ENCODE measurements around the gene TRPM1. TPM values are rescaled to one million over a fixed set of nuclear protein-coding genes. Genes with fewer than 3 reads are reported as not detected.
A peak's percentile ranks its signal among the peaks of the same experiment; 100 is the strongest.

The TRPM1 gene
- total RNA-seq, 2 donors from 2014 or later: not detected

DNA sequence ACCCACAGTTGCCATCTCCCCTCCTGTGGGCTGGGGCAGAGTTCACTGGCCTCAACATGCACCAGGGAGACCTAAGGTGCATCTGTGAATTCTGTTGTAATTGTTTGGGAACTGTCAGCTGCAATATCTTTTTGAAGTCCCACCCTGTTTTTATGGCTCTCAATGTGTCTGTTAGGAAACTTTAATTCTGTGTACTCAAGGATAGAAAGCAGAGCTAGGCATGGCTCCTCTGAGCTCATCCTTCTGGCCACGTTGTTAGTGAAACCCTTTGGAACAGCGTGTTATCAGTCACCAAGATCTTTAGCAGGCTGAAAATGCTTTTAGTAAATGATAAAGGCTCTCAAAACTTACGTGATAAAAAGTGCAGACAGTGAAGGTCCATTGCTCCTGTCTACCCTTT is 76.5 kb downstream of the TRPM1 start:
- Mint-ChIP-seq H3K27ac (no peak overlapping the region), H3K27me3 (peaks cover 48% of the 10 kb centered on the region), H3K36me3 (ENCODE audit: low read depth) (no peaks in the 10 kb centered on the region), H3K4me3 (no peak overlapping the region), H3K4me1 (peaks cover 3% of the 10 kb centered on the region)
- DNase-seq (no peak), ATAC-seq (no peak)
- H3K9me3 ChIP-seq (ENCODE audit: control insufficient read depth, low read length, poor library complexity, severe bottlenecking): no peaks in the 10 kb centered on the region

DNA sequence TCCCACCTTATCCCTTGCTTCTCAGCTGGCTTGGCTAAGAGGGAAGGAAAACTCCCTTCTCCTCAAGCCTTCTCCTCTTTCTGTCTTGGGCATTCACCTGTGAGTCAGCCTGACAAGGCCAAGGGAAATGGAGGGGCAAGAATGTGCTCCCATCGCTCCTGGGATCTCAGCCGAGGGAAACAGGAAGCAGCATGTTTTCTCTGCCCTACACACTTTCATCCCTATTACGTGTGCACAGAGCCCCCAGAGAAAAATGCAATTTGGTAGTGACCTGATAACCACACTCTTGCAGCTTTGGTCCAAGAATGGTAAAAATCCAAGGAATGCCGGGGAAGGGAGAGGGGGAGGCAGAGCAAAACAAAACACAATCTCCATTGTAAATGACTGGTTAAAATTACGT is 77.2 kb downstream of the TRPM1 start:
- peaks cover 49% of the 10 kb centered on the region for H3K27me3 Mint-ChIP-seq
- no peak for ATAC-seq

DNA sequence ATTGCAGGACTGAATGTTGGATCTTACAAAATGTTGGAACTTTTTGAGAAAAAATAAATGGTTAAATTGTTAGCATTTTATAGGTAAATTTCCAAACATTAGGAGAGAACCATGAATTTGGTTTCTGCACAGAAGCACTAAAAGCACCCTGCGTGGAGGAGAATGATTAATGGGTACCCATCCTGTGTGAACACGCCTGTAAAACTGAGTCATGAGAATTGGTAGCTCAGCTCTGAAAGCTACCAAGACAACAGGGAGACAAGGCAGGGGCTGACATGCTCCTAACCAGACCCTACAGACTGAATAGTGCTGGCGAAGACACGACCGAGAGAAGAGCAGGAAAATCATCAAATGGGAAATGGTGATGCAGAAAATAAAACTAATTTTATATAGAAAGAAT is 77.7 kb downstream of the TRPM1 start:
- ATAC-seq (no peak), DNase-seq (no peak)
- H3K27ac Mint-ChIP-seq: no peak overlapping the region
- H3K36me3 Mint-ChIP-seq (ENCODE audit: low read depth): no peaks in the 10 kb centered on the region
- no peaks in the 10 kb centered on the region for H3K9me3 ChIP-seq (ENCODE audit: control insufficient read depth, low read length, poor library complexity, severe bottlenecking)
- H3K27me3 Mint-ChIP-seq: peaks cover 44% of the 10 kb centered on the region
- H3K4me3 Mint-ChIP-seq: no peak overlapping the region
- peaks cover 3% of the 10 kb centered on the region for H3K4me1 Mint-ChIP-seq

More for the DNA sequence above, 77.2 kb downstream of the TRPM1 start:
- Mint-ChIP-seq H3K4me1 (peaks cover 3% of the 10 kb centered on the region), H3K36me3 (ENCODE audit: low read depth) (no peaks in the 10 kb centered on the region), H3K27ac (no peak overlapping the region), H3K4me3 (no peak overlapping the region)
- no peak for DNase-seq
- H3K9me3 ChIP-seq (ENCODE audit: control insufficient read depth, low read length, poor library complexity, severe bottlenecking): no peaks in the 10 kb centered on the region

DNA sequence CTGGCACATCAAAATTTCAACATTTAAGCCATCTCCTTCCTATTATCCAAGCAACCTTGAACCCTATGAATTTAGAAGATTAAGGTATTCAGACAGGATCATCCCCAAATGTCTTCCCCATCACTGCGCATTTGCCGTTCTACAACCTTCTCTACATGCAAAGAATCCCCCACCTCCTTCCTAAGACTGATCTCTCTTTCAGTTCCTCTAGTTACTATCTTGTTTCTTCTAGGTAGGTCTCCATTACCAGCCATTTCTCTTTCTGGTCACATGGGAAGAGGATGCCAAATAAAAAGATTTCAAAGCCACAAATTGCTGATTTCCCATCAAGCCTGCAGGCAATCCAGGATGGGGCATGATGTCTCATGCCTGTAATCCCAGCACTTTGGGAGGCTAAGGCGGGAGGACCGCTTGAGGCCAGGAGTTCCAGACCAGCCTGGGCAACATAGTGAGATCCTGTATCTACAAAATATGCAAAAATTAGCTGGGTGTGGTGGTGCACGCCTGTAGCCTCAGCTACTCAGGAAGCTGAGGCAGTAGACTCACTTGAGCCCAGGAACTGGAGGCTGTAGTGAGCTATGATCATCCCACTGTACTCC is 80.4 kb downstream of the TRPM1 start:
- Mint-ChIP-seq H3K36me3 (ENCODE audit: low read depth) (no peaks in the 10 kb centered on the region), H3K4me3 (no peak overlapping the region), H3K27me3 (peaks cover 27% of the 10 kb centered on the region), H3K4me1 (peaks cover 3% of the 10 kb centered on the region), H3K27ac (no peak overlapping the region)
- no peak for ATAC-seq
- no peaks in the 10 kb centered on the region for H3K9me3 ChIP-seq (ENCODE audit: control insufficient read depth, low read length, poor library complexity, severe bottlenecking)
- DNase-seq: no peak

DNA sequence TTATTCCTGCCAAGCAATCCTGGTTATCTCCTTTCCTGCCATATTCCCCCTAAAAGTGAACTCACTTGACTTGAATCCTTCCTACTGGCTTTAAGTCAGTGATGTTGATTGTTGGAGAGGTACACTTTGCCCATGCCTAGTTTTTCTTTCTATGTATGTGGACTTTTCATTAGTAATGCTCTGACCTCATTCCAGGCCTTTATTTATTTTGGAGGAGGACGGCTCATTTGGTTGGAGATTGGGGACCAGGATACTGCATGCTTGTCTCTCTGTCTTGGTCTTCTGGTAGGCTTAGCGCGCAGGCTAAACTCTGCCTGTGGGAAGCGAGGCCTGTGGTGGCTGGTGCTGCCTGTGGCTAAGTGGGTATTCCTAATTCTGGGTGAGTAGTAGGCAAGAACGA is 81.0 kb downstream of the TRPM1 start:
- Mint-ChIP-seq H3K4me3 (no peak overlapping the region), H3K36me3 (ENCODE audit: low read depth) (no peaks in the 10 kb centered on the region), H3K27me3 (peaks cover 22% of the 10 kb centered on the region), H3K27ac (no peak overlapping the region), H3K4me1 (peaks cover 3% of the 10 kb centered on the region)
- DNase-seq (no peak), ATAC-seq (no peak)
- H3K9me3 ChIP-seq (ENCODE audit: control insufficient read depth, low read length, poor library complexity, severe bottlenecking): no peaks in the 10 kb centered on the region

DNA sequence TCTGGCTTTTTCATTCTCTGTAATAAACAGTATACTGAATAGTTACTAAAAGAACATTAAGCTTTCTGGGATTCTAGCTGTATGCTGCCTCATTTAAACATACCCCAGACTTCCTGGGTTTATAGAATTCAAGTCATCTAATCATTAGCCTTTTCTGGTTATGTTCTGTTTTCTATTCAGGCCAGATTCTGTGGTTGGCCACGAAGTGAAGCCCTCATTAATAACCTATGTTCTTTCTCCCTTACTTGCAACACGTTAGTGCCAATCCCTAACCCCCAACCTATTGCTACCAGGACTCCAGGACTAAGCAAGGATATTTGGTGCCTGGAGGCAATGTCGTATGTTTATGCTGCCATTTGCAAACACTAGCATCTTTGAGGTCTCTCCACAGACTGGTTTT is 81.5 kb downstream of the TRPM1 start:
- Mint-ChIP-seq H3K27me3 (peaks cover 19% of the 10 kb centered on the region), H3K36me3 (ENCODE audit: low read depth) (no peaks in the 10 kb centered on the region), H3K4me3 (no peak overlapping the region), H3K27ac (no peak overlapping the region), H3K4me1 (peaks cover 3% of the 10 kb centered on the region)
- DNase-seq (no peak), ATAC-seq (no peak)
- H3K9me3 ChIP-seq (ENCODE audit: control insufficient read depth, low read length, poor library complexity, severe bottlenecking): no peaks in the 10 kb centered on the region

DNA sequence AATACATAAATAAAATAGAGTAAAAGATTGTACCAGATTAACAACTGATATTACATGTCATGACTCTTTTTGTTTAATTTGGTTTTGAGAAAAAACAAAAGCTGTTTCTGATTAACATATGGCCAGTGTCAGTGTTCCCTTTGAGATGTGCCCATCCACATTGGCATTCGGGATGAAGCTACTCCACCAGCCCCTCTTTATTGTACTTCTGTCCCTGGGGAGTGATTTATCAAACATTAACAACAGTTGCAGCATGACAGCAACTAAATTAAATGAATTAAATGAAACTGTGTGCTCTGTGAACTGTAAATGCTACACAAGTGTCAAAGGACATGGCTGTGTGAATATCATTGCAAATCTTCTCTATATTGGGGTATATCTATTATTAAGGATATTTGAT is 84.2 kb downstream of the TRPM1 start:
- ATAC-seq: no peak
- no peak for DNase-seq
- Mint-ChIP-seq H3K4me1 (no peaks in the 10 kb centered on the region), H3K4me3 (no peak overlapping the region), H3K27ac (no peak overlapping the region), H3K27me3 (peaks cover 18% of the 10 kb centered on the region), H3K36me3 (ENCODE audit: low read depth) (no peaks in the 10 kb centered on the region)
- peaks cover under 1% of the 10 kb centered on the region for H3K9me3 ChIP-seq (ENCODE audit: control insufficient read depth, low read length, poor library complexity, severe bottlenecking)

DNA sequence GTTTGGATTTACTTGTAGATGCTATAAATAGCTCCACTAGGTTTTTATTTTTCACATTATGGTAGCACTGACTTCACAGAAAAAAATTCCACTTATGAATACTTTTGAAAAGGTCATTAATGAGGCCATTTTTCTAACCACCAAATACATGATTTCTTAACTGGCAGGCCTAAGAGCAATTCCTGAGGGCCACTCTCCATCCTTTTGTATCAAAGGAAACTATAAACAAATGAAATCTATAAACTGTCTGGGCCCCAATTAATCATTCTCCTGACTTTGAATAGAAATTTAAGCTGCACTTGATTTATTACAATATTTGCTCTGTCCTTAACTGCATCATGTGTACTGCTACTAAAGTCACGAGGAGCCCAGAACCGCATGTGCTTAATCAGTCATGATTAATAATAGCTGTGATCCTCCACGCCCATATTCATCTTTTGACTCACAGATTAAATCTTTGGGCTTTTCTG is 85.0 kb downstream of the TRPM1 start:
- H3K9me3 ChIP-seq (ENCODE audit: control insufficient read depth, low read length, poor library complexity, severe bottlenecking): peaks cover 4% of the 10 kb centered on the region
- no peak for ATAC-seq
- peaks cover 18% of the 10 kb centered on the region for H3K27me3 Mint-ChIP-seq
- H3K27ac Mint-ChIP-seq: no peak overlapping the region
- H3K36me3 Mint-ChIP-seq (ENCODE audit: low read depth): no peaks in the 10 kb centered on the region
- DNase-seq: no peak
- no peaks in the 10 kb centered on the region for H3K4me1 Mint-ChIP-seq
- H3K4me3 Mint-ChIP-seq: no peak overlapping the region

DNA sequence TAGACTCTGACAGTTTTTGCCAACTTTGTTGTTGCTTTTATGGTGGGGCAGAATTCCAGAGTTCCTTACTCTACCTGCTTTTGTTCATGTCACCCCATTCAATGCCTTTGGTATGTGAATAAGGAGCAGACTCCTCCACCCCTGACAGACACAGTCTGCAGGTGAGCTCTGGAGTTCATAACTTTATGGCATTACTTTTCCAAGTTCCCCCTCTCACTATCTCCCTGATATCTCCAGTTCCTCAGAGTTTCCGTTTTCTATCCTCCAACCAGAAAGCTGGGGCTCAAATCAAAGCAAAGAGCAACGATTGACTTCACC is 87.0 kb downstream of the TRPM1 start:
- Mint-ChIP-seq H3K36me3 (ENCODE audit: low read depth) (no peaks in the 10 kb centered on the region), H3K4me1 (no peaks in the 10 kb centered on the region), H3K27ac (no peak overlapping the region), H3K4me3 (no peak overlapping the region), H3K27me3 (no peaks in the 10 kb centered on the region)
- peaks cover 4% of the 10 kb centered on the region for H3K9me3 ChIP-seq (ENCODE audit: control insufficient read depth, low read length, poor library complexity, severe bottlenecking)
- DNase-seq (no peak), ATAC-seq (no peak)

DNA sequence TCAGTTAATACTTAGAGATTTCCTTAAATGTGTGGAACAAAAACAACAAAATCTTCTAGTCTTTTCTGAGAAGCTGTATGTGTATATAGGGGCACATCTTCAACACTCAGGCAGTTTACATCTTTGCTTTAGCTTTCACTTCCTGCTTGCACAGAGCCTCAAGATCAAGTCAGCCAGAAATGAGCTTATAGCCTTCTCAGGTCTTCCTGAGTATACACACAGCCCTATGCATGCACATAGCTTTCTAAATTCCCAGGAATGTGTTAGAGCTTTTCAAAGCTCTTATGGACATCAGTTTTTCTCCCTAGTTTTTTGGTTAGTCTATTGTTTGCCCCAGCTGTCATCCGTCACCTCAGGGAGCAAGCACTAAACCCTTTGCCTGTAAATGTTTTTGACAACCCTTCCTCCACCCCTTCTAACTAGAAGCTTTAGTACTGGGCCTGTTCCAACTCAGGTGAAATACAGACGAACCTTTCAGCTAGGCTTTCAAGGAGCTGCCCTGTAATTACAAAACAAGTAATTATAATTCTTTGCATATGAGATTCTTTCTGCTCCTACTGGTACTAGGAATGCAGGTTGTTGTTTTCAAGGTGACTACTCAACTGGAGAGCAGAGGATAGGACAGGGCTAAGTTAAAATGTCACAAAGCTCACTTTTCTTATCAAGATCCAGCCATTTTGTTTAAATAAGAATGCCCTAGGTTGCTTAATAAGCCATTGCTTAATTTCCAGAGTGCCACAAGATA is 87.5 kb downstream of the TRPM1 start:
- peak; percentile 35 for ATAC-seq
- no peaks in the 10 kb centered on the region for H3K36me3 Mint-ChIP-seq (ENCODE audit: low read depth)
- no peak overlapping the region for H3K4me3 Mint-ChIP-seq
- no peaks in the 10 kb centered on the region for H3K4me1 Mint-ChIP-seq
- peaks cover 4% of the 10 kb centered on the region for H3K9me3 ChIP-seq (ENCODE audit: control insufficient read depth, low read length, poor library complexity, severe bottlenecking)
- DNase-seq: no peak
- no peaks in the 10 kb centered on the region for H3K27me3 Mint-ChIP-seq
- H3K27ac Mint-ChIP-seq: no peak overlapping the region

DNA sequence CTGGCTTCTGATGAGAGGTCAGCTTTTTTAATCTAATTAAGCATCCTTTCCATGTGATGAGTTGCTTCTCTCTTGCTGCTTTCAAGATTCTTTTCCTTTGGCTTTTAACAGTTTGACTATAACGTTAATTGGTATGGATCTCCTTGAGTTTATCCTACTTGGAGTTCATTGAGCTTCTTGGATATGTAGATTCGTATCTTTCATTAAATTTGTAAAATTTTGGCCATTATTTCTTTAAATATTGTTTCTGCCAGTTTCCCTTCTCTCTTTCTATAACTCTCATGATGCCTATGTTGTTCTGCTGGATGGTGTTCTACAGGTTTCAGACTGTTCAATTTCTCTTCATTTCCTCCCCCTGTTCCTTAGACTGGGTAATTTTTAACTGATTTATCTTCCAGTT is 89.1 kb downstream of the TRPM1 start:
- Mint-ChIP-seq H3K36me3 (ENCODE audit: low read depth) (no peaks in the 10 kb centered on the region), H3K27me3 (peaks cover 1% of the 10 kb centered on the region), H3K27ac (no peak overlapping the region), H3K4me3 (no peak overlapping the region), H3K4me1 (no peaks in the 10 kb centered on the region)
- DNase-seq (no peak), ATAC-seq (no peak)
- H3K9me3 ChIP-seq (ENCODE audit: control insufficient read depth, low read length, poor library complexity, severe bottlenecking): peaks cover 4% of the 10 kb centered on the region

DNA sequence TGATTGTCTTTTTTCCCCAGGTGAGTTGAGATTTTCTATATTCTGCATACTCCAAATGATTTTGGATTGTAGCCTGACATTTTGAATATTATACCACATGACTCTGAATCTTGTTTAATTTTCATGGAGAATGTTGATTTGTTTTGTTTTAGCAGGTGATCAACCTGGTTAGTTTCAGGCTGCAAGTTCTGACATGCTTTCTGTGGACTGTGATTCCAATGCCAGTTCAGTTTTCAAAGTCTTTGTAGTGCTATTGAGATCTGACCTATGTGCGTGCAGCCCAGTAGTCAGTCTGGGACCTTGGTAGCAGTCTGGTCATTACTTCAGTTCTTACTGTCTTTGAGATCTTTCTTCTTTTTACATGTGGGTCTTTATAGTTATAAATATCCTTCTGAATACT is 91.5 kb downstream of the TRPM1 start:
- peaks cover 5% of the 10 kb centered on the region for H3K4me1 Mint-ChIP-seq
- H3K9me3 ChIP-seq (ENCODE audit: control insufficient read depth, low read length, poor library complexity, severe bottlenecking): peaks cover 4% of the 10 kb centered on the region

DNA sequence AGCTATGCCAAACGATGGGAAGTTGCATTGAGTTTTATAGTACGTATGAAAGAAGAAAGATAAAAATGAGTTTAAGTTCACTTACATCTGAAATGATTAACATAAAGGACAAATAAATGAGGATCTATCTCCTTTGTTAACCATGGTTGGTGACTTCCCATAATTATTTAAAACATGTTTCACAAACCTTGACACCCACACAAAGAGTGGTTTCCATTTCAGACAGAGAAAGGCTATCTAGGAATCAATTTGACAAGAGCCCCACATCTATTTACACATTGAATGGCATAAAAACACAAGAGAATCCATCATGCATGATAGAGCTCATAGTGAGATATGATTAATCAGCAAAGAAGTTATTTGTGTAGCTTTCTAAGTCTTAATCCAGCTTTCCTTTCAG is 95.9 kb downstream of the TRPM1 start:
- DNase-seq (no peak), ATAC-seq (no peak)
- H3K27me3 Mint-ChIP-seq: peaks cover 48% of the 10 kb centered on the region
- no peaks in the 10 kb centered on the region for H3K36me3 Mint-ChIP-seq (ENCODE audit: low read depth)
- no peaks in the 10 kb centered on the region for H3K9me3 ChIP-seq (ENCODE audit: control insufficient read depth, low read length, poor library complexity, severe bottlenecking)
- H3K4me1 Mint-ChIP-seq: peaks cover 10% of the 10 kb centered on the region
- no peak overlapping the region for H3K27ac Mint-ChIP-seq
- no peak overlapping the region for H3K4me3 Mint-ChIP-seq

More for the DNA sequence above, 91.5 kb downstream of the TRPM1 start:
- Mint-ChIP-seq H3K27ac (no peak overlapping the region), H3K27me3 (peaks cover 21% of the 10 kb centered on the region), H3K36me3 (ENCODE audit: low read depth) (no peaks in the 10 kb centered on the region), H3K4me3 (no peak overlapping the region)
- DNase-seq (no peak), ATAC-seq (no peak)

DNA sequence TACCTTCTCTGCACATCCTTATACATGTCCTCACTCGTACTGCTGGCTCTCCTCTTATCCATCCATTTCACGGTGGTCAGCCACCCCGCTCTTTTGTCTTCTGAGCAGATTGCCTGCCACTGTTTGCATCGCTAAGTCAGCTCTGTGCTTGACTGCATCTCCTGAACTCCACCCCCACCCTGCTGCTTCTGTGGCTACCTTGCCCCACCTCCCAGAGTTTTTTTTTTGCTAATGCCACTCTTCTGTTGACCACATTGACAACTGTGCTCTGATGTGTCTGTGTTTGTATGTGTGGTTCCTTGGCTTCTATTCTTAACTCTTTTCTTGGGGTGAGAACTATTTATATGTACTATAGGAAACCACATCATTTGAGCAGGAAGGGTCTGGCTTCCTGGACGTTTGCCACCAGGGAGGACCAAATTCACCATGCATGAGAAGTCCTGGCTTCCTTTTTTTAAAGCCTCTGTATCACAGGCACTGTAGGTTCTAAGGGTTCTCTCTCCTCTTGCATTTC is 97.2 kb downstream of the TRPM1 start:
- H3K4me1 Mint-ChIP-seq: peaks cover 10% of the 10 kb centered on the region
- H3K4me3 Mint-ChIP-seq: no peak overlapping the region

More for the DNA sequence above, 97.2 kb downstream of the TRPM1 start:
- Mint-ChIP-seq H3K27ac (peak overlapping the region; percentile 10), H3K36me3 (ENCODE audit: low read depth) (no peaks in the 10 kb centered on the region), H3K27me3 (peaks cover 54% of the 10 kb centered on the region)
- ATAC-seq (peak; percentile 47), DNase-seq (no peak)
- no peaks in the 10 kb centered on the region for H3K9me3 ChIP-seq (ENCODE audit: control insufficient read depth, low read length, poor library complexity, severe bottlenecking)
